K562 (cell line): ENCODE results near the gene EPHB1. TPM values are rescaled to one million over a fixed set of nuclear protein-coding genes. Genes with fewer than 3 reads are reported as not detected.

Source experiments
- ATAC-seq: fragments of 200-7000 bp; cut with Tn5 transposase; 3 replicates; pipeline ENCODE4 v1.9.1; 2020; ENCODE audit warnings: moderate library complexity
- BruUV-seq: library from RNA; stranded (reverse); fragments of 400-500 nt; replicated peaks from 2 replicates; lab custom pipeline; 2021; lab: Mats Ljungman, UMichigan
- CTCF ChIA-PET: fragments of 300-600 bp; formaldehyde crosslinking; extraction: SDS; loops from one replicate; lab custom pipeline; 2021; ENCODE audit warnings: low intra/inter-chr PET ratio; lab: Yijun Ruan, JAX
- POLR2A ChIA-PET: fragments of 300-600, 350-650 bp; sonication (Branson Sonifier 250); formaldehyde crosslinking; extraction: SDS; loops from one replicate; lab custom pipeline; 2021; ENCODE audit warnings: antibody characterized with exemption, inconsistent platforms; lab: Yijun Ruan, JAX
- DNase-seq, 4 experiments: peaks; one replicate each; pipeline versions ENCODE4 v3.0.0 to v3.0.0-alpha.2; 2011 to 2018; ENCODE audit warnings: low spot score in 3 of 4, mixed read lengths in 3 of 4; ENCODE audit errors: extremely low read depth in 1 of 4
- FAIRE-seq: peaks from 2 replicates; lab custom pipeline; 2011; peaks lifted over from hg19 to GRCh38; lab: Jason Lieb, UNC
- H2AFZ ChIP-seq: 2 replicates; pipeline ENCODE4 v1.6.0; 2011; ENCODE audit warnings: low read depth, low read length, control low read depth, inconsistent platforms
- H3K27ac ChIP-seq: fragments of 200-600 bp; 3 replicates; pipeline ENCODE4 v1.8.0; 2011; ENCODE audit warnings: low read depth, mild to moderate bottlenecking, control low read depth, inconsistent platforms, low read length, moderate library complexity, mixed read lengths; ENCODE audit errors: extremely low read depth
- H3K27me3 ChIP-seq, 2 experiments: fragments of 300-600 bp in 1 of 2; 2 replicates in 1 of 2; 3 replicates in 1 of 2; pipeline versions ENCODE4 v1.6.0 to v1.8.0; 2011; ENCODE audit warnings: inconsistent platforms in 2 of 2, low read length in 2 of 2, mild to moderate bottlenecking in 1 of 2, mixed read lengths in 1 of 2, moderate library complexity in 1 of 2; ENCODE audit not compliant: control insufficient read depth in 2 of 2, insufficient read depth in 2 of 2
- H3K36me3 ChIP-seq: fragments of 300-600 bp; 3 replicates; pipeline ENCODE4 v1.8.0; 2011; ENCODE audit warnings: mild to moderate bottlenecking, low read length, inconsistent platforms; ENCODE audit not compliant: control insufficient read depth, insufficient read depth
- H3K4me1 ChIP-seq, 2 experiments: fragments of 200-600 bp in 1 of 2; replicated peaks in 1 of 2; 2 replicates in 1 of 2; 3 replicates in 1 of 2; pipeline versions ENCODE4 v1.5.1 to v1.8.0; 2011; ENCODE audit warnings: inconsistent platforms in 2 of 2, low read length in 2 of 2, mild to moderate bottlenecking in 1 of 2, mixed read lengths in 1 of 2, moderate library complexity in 1 of 2; ENCODE audit not compliant: control insufficient read depth in 2 of 2, insufficient read depth in 2 of 2
- H3K4me2 ChIP-seq: 2 replicates; pipeline ENCODE4 v1.6.1; 2011; ENCODE audit warnings: low read length, control low read depth, inconsistent platforms, mixed read lengths; ENCODE audit not compliant: insufficient read depth
- H3K4me3 ChIP-seq: fragments of 200-600 bp; sonication (generic), shearing (Covaris generic); 2 replicates; pipeline ENCODE4 v1.5.1; 2016; ENCODE audit warnings: control low read depth, inconsistent platforms
- H3K79me2 ChIP-seq: fragments of 200-600 bp; 3 replicates; pipeline ENCODE4 v1.8.0; 2011; ENCODE audit warnings: low read length, inconsistent platforms; ENCODE audit not compliant: control insufficient read depth, insufficient read depth
- H3K9ac ChIP-seq, 2 experiments: 2 replicates each; pipeline versions ENCODE4 v1.6.0 to v1.6.1; 2011; ENCODE audit warnings: low read depth in 2 of 2, low read length in 2 of 2, control low read depth in 1 of 2, inconsistent platforms in 1 of 2, mild to moderate bottlenecking in 1 of 2, mixed read lengths in 1 of 2; ENCODE audit not compliant: insufficient read depth in 1 of 2
- H3K9me1 ChIP-seq: one replicate; pipeline ENCODE4 v1.6.0; 2011; ENCODE audit warnings: inconsistent platforms, mild to moderate bottlenecking, low read length, moderate library complexity; ENCODE audit not compliant: control insufficient read depth, insufficient read depth
- H3K9me3 ChIP-seq: replicated peaks from 2 replicates; pipeline ENCODE4 v1.5.1; 2011; ENCODE audit warnings: low read depth, low read length, inconsistent platforms; ENCODE audit not compliant: control insufficient read depth, insufficient read depth
- H4K20me1 ChIP-seq: replicated peaks from 2 replicates; pipeline ENCODE4 v1.6.1; 2011; ENCODE audit warnings: low read length, inconsistent platforms, mixed read lengths; ENCODE audit not compliant: control insufficient read depth, insufficient read depth
- ADNP ChIP-seq: fragments of 200-800 bp; sonication (Bioruptor generic); IDR thresholded peaks from 2 replicates; pipeline ENCODE4 v1.6.1; 2016; ENCODE audit warnings: missing genetic modification characterization, missing compliant biosample characterization
- AFF1 ChIP-seq, 2 experiments: fragments of 450-650 bp; IDR thresholded peaks; 2 replicates each; pipeline ENCODE4 v1.6.1; 2018; ENCODE audit warnings: mild to moderate bottlenecking in 2 of 2, low read depth in 1 of 2; ENCODE audit not compliant: partially characterized antibody in 2 of 2
- C11orf30 ChIP-seq: fragments of 450-650 bp; IDR thresholded peaks from 2 replicates; pipeline ENCODE4 v1.6.1; 2016; ENCODE audit warnings: low read depth, mild to moderate bottlenecking
- EP400 ChIP-seq: fragments of 450-650 bp; IDR thresholded peaks from 2 replicates; pipeline ENCODE4 v1.6.1; 2017; ENCODE audit warnings: antibody characterized with exemption, mild to moderate bottlenecking, moderate library complexity
- HNRNPUL1 ChIP-seq: fragments of 200-400 bp; formaldehyde crosslinking; IDR thresholded peaks from 2 replicates; pipeline ENCODE4 v1.6.1; 2017; ENCODE audit warnings: low read length
- RBM17 ChIP-seq: fragments of 200-400 bp; formaldehyde crosslinking; IDR thresholded peaks from 2 replicates; pipeline ENCODE4 v1.6.1; 2017; ENCODE audit warnings: low read depth, mild to moderate bottlenecking, low read length, borderline replicate concordance
- THRAP3 ChIP-seq: fragments of 450-650 bp; IDR thresholded peaks from 2 replicates; pipeline ENCODE4 v1.6.1; 2016; ENCODE audit warnings: mild to moderate bottlenecking, inconsistent platforms, borderline replicate concordance
- ZNF24 ChIP-seq: fragments of 450-650 bp; IDR thresholded peaks from 2 replicates; pipeline ENCODE4 v1.6.1; 2016
- ZNF583 ChIP-seq: fragments of 250-450 bp; sonication (Bioruptor Pico); IDR thresholded peaks from 2 replicates; pipeline ENCODE4 v1.4.0; 2020
- WGBS: fragments of 100-300 bp; shearing (Covaris generic); methylation state at CpG from one replicate; pipeline ENCODE4 v1.1.6; 2016; ENCODE audit warnings: low coverage, mixed read lengths; ENCODE audit not compliant: insufficient coverage; ENCODE audit errors: missing lambda C conversion rate; 5-methylcytosine and 5-hydroxymethylcytosine counted together
- in situ Hi-C: fragments of 300-500 bp; cut with MboI; formaldehyde crosslinking; loops from 4 replicates; pipeline ENCODE4 v1.15.0; 2018; ENCODE audit warnings: inconsistent platforms, mixed read lengths
- intact Hi-C: fragments of 100-400 bp; cut with micrococcal nuclease; formaldehyde crosslinking; loops from 2 replicates; pipeline ENCODE4 v1.14.2; 2022
- polyA plus RNA-seq, 8 experiments: library from polyadenylated mRNA; depleted of rRNA in 4 of 8; stranded (reverse) in 5 of 8; unstranded in 3 of 8; fragments of >200 nt; fragmentation: Nextera tagmentation in 2 of 8; fragmentation: Illumina TruSeq in 1 of 8; extraction: Ambion mirVana in 2 of 8; extraction: Trizol in 1 of 8; gene quantifications; 2 replicates each; pipeline versions ENCODE4 v1.2.1 to v1.2.3, GENCODE V29; 2011 to 2014; ENCODE audit warnings: inconsistent platforms in 1 of 8, missing spikeins in 1 of 8
- total RNA-seq, 7 experiments: library from RNA; depleted of rRNA in 6 of 7; stranded (reverse); fragments of >200 nt in 6 of 7; fragmentation: Illumina TruSeq in 2 of 7; extraction: Trizol in 2 of 7; gene quantifications; 2 replicates each; pipeline versions ENCODE4 v1.2.1 to v1.2.3, GENCODE V29; 2011 to 2021; ENCODE audit warnings: low replicate concordance in 1 of 7

EPHB1 gene
- total and polyA plus RNA-seq, 9 of the 15 experiments (the other 6 are each of a cell fraction or from before 2014, with no cell fraction given): 0.29 TPM; not detected in 8

- TF ChIP-seq C11orf30 (0 out of 2 replicates have a peak, but pooled peaks have one; percentile 4), HNRNPUL1 (no peak)
- Histone ChIP-seq H3K9me3 (no peaks in the 10 kb centered on the region), H3K27ac (no peak overlapping the region), H3K4me2 (no peak overlapping the region), H3K79me2 (no peaks in the 10 kb centered on the region), H3K9ac (no peak overlapping the region), H3K36me3 (no peaks in the 10 kb centered on the region), H2AFZ (no peak overlapping the region), H3K9me1 (no peaks in the 10 kb centered on the region), H3K4me1 (no peaks in the 10 kb centered on the region), H4K20me1 (no peaks in the 10 kb centered on the region), H3K27me3 (no peaks in the 10 kb centered on the region), H3K4me3 (no peak overlapping the region)
- ChIA-PET POLR2A (no interaction called here), CTCF (no interaction called here)
- no peak for ATAC-seq
- intact Hi-C loops (no loop called here), in situ Hi-C loops (no loop called here)
- no peak for DNase-seq
- 4% methylated on average over 2 of the region's 2 CpGs for WGBS
- FAIRE-seq: no peak
- BruUV-seq: no TSS peak
Observed at GRCh38 chr3:135041601-135042000, 246.5 kb downstream of the EPHB1 start.

GRCh38 chr3:135047061-135047460 is 252.0 kb downstream of the EPHB1 start:
- FAIRE-seq (no peak), ATAC-seq (no peak), DNase-seq (no peak)
- Histone ChIP-seq H3K36me3 (no peaks in the 10 kb centered on the region), H3K4me3 (no peak overlapping the region), H3K9me3 (no peaks in the 10 kb centered on the region), H3K9ac (no peak overlapping the region), H2AFZ (no peak overlapping the region), H3K27ac (no peak overlapping the region), H4K20me1 (no peaks in the 10 kb centered on the region), H3K9me1 (no peaks in the 10 kb centered on the region), H3K4me1 (no peaks in the 10 kb centered on the region), H3K27me3 (no peaks in the 10 kb centered on the region), H3K4me2 (no peak overlapping the region), H3K79me2 (no peaks in the 10 kb centered on the region)
- in situ Hi-C loops (no loop called here), intact Hi-C loops (no loop called here)
- ChIA-PET CTCF (no interaction called here), POLR2A (no interaction called here)
- BruUV-seq: no TSS peak
- TF ChIP-seq AFF1 (IDR thresholded peaks at IDR 0.05; ENCODE audit: low read depth in 1 of 2, partially characterized antibody in 2 of 2) (no peak), ZNF24 (no peak), EP400 (no peak), ADNP (tag) (no peak), RBM17 (no peak), THRAP3 (no peak), ZNF583 (CRISPR knock-in tag) (no peak)
- 0% methylated on average over 1 of the region's 4 CpGs for WGBS
